NCI-H128 (cell line): ENCODE measurements around the gene ENOX1.

Experiments used
- DNase-seq: peaks from one replicate; lab custom pipeline; 2025; ENCODE audit not compliant: unreplicated experiment; lab: John Stamatoyannopoulos, UW

ENOX1 gene

GRCh38 chr13:43295825-43296564 is 490.8 kb downstream of the ENOX1 start:
- DNase-seq: no peak

- no peak for DNase-seq
Observed at GRCh38 chr13:43295321-43295720, 491.5 kb downstream of the ENOX1 start.

- no peak for DNase-seq
Observed at GRCh38 chr13:43294412-43294811, 492.4 kb downstream of the ENOX1 start.

GRCh38 chr13:43293986-43294385 is 492.8 kb downstream of the ENOX1 start:
- DNase-seq: no peak

GRCh38 chr13:43293561-43293960 is 493.2 kb downstream of the ENOX1 start:
- DNase-seq: no peak

- no peak for DNase-seq
Observed at GRCh38 chr13:43293008-43293407, 493.8 kb downstream of the ENOX1 start.

GRCh38 chr13:43291287-43292060 is 495.3 kb downstream of the ENOX1 start:
- DNase-seq: no peak

- DNase-seq: no peak
Observed at GRCh38 chr13:43289470-43290255, 497.1 kb downstream of the ENOX1 start.

GRCh38 chr13:43286751-43287150 is 500.0 kb downstream of the ENOX1 start:
- no peak for DNase-seq

- DNase-seq: no peak
Observed at GRCh38 chr13:43285933-43286597, 500.7 kb downstream of the ENOX1 start.

- no peak for DNase-seq
Observed at GRCh38 chr13:43284162-43284561, 502.6 kb downstream of the ENOX1 start.

GRCh38 chr13:43279696-43280095 is 507.1 kb downstream of the ENOX1 start:
- DNase-seq: no peak

- DNase-seq: no peak
Observed at GRCh38 chr13:43278127-43278526, 508.6 kb downstream of the ENOX1 start.

GRCh38 chr13:43277142-43277541 is 509.6 kb downstream of the ENOX1 start:
- no peak for DNase-seq

GRCh38 chr13:43274881-43275280 is 511.9 kb downstream of the ENOX1 start:
- DNase-seq: no peak

- DNase-seq: no peak
Observed at GRCh38 chr13:43273362-43273761, 513.4 kb downstream of the ENOX1 start.

GRCh38 chr13:43272851-43273250 is 513.9 kb downstream of the ENOX1 start:
- DNase-seq: no peak

- no peak for DNase-seq
Observed at GRCh38 chr13:43271152-43271551, 515.6 kb downstream of the ENOX1 start.

GRCh38 chr13:43270130-43270830 is 516.5 kb downstream of the ENOX1 start:
- DNase-seq: no peak

- DNase-seq: no peak
Observed at GRCh38 chr13:43269037-43269481, 517.7 kb downstream of the ENOX1 start.
